Endodermal cell (in vitro differentiated cells): ENCODE data around the gene HLA-DQB1. TPM values are rescaled to one million over a fixed set of nuclear protein-coding genes. Genes with fewer than 3 reads are reported as not detected.

Experiments used
- DNase-seq: peaks from one replicate; pipeline ENCODE4 v3.0.0-alpha.2; 2017
- H3K27ac ChIP-seq: 2 replicates; pipeline ENCODE4 v1.5.1; 2013; ENCODE audit warnings: mild to moderate bottlenecking, low read depth, low read length, moderate library complexity
- H3K27me3 ChIP-seq: 2 replicates; pipeline ENCODE4 v1.6.1; 2013; ENCODE audit warnings: mild to moderate bottlenecking, low read length, moderate library complexity; ENCODE audit not compliant: insufficient read depth, control insufficient read depth, poor library complexity, severe bottlenecking
- H3K36me3 ChIP-seq: 2 replicates; pipeline ENCODE4 v1.7.0; 2013; ENCODE audit warnings: mild to moderate bottlenecking, low read length, moderate library complexity; ENCODE audit not compliant: control insufficient read depth, insufficient read depth
- H3K4me1 ChIP-seq: one replicate; pipeline ENCODE4 v1.7.0; 2013; ENCODE audit warnings: low read length; ENCODE audit not compliant: control insufficient read depth, insufficient read depth
- H3K4me3 ChIP-seq: 2 replicates; pipeline ENCODE4 v1.5.1; 2013; ENCODE audit warnings: mild to moderate bottlenecking, low read length, moderate library complexity
- H3K9ac ChIP-seq: 2 replicates; pipeline ENCODE4 v1.6.1; 2013; ENCODE audit warnings: mild to moderate bottlenecking, low read length, moderate library complexity; ENCODE audit not compliant: poor library complexity, severe bottlenecking; ENCODE audit errors: extremely low read depth
- H3K9me3 ChIP-seq: 2 replicates; pipeline ENCODE4 v1.6.1; 2013; ENCODE audit warnings: mild to moderate bottlenecking, low read length, moderate library complexity; ENCODE audit not compliant: control insufficient read depth
- H3K27ac Mint-ChIP-seq: 2 replicates; pipeline ENCODE4 v1.8.0; 2020; ENCODE audit warnings: mixed read lengths
- H3K27me3 Mint-ChIP-seq: 2 replicates; pipeline ENCODE4 v1.8.0; 2021; ENCODE audit warnings: mild to moderate bottlenecking, mixed read lengths; ENCODE audit not compliant: insufficient read depth
- H3K36me3 Mint-ChIP-seq: 2 replicates; pipeline ENCODE4 v1.8.0; 2020; ENCODE audit warnings: low read depth, mixed read lengths
- H3K4me1 Mint-ChIP-seq: 2 replicates; pipeline ENCODE4 v1.8.0; 2020; ENCODE audit warnings: mixed read lengths
- H3K4me3 Mint-ChIP-seq: 2 replicates; pipeline ENCODE4 v1.8.0; 2020; ENCODE audit warnings: mild to moderate bottlenecking, moderate library complexity, mixed read lengths
- H3K9me3 Mint-ChIP-seq: 2 replicates; pipeline ENCODE4 v1.8.0; 2020; ENCODE audit warnings: mild to moderate bottlenecking, mixed read lengths
- WGBS, 2 experiments: methylation state at CpG; one replicate each; pipeline versions ENCODE4 v1.1.5 to v1.1.7; 2013; ENCODE audit warnings: missing lambda C conversion rate in 2 of 2, mixed read lengths in 1 of 2; ENCODE audit not compliant: insufficient coverage in 1 of 2, insufficient read length in 1 of 2; 5-methylcytosine and 5-hydroxymethylcytosine counted together
- total RNA-seq, 2 donors: library from RNA; stranded (reverse); fragmentation: NEBNext Ultra II Directional in 1 of 2; extraction: Animal tissue kit (Norgen Biotek cat#: 25700) in 1 of 2; gene quantifications; 2 replicates in 1 of 2; 3 replicates in 1 of 2; pipeline ENCODE4 v1.2.1, GENCODE V29; 2021
- TF ChIP-seq, protein P1 (sequence below): fragments of 200-600 bp; sonication (generic); conservative IDR thresholded peaks from 2 replicates; pipeline ENCODE4 v1.5.0; 2021; ENCODE audit warnings: antibody characterized with exemption, mild to moderate bottlenecking

HLA-DQB1 gene
- total RNA-seq, 2 donors from 2014 or later = 2.2 to 11.1 TPM

DNA sequence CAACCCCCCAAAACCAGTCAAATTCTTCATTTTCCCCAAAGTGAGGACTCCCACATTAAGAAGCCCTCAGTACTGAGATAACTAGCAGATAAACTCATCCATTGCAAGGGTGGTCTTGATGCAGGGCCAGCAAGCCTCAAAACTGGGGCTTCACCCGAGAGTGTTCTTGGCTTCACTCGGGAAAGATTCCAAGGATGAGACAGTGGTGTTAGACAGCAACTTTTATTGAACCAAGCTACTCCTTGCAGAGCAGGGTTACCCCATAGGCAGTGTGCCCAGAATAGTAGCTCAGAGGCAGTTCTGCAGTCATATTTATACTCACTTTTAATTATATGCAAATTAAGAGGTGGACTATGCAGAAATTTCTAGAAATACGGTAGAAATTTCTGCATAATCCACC lies 45.1 kb downstream of the HLA-DQB1 start:
- Mint-ChIP-seq H3K36me3 (no peaks in the 10 kb centered on the region), H3K27ac (no peak overlapping the region), H3K9me3 (peaks cover 2% of the 10 kb centered on the region), H3K4me3 (no peak overlapping the region), H3K4me1 (peaks cover 5% of the 10 kb centered on the region), H3K27me3 (no peaks in the 10 kb centered on the region)
- Histone ChIP-seq H3K27me3 (no peaks in the 10 kb centered on the region), H3K4me3 (no peak overlapping the region), H3K9ac (no peak overlapping the region), H3K9me3 (no peaks in the 10 kb centered on the region), H3K27ac (no peak overlapping the region), H3K4me1 (no peaks in the 10 kb centered on the region), H3K36me3 (no peaks in the 10 kb centered on the region)
- DNase-seq = no peak
- TF ChIP-seq, protein P1, sequence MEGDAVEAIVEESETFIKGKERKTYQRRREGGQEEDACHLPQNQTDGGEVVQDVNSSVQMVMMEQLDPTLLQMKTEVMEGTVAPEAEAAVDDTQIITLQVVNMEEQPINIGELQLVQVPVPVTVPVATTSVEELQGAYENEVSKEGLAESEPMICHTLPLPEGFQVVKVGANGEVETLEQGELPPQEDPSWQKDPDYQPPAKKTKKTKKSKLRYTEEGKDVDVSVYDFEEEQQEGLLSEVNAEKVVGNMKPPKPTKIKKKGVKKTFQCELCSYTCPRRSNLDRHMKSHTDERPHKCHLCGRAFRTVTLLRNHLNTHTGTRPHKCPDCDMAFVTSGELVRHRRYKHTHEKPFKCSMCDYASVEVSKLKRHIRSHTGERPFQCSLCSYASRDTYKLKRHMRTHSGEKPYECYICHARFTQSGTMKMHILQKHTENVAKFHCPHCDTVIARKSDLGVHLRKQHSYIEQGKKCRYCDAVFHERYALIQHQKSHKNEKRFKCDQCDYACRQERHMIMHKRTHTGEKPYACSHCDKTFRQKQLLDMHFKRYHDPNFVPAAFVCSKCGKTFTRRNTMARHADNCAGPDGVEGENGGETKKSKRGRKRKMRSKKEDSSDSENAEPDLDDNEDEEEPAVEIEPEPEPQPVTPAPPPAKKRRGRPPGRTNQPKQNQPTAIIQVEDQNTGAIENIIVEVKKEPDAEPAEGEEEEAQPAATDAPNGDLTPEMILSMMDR = no peak
- WGBS, 2 experiments = 73 to 83% methylated on average over 2 of the region's 3 CpGs

DNA sequence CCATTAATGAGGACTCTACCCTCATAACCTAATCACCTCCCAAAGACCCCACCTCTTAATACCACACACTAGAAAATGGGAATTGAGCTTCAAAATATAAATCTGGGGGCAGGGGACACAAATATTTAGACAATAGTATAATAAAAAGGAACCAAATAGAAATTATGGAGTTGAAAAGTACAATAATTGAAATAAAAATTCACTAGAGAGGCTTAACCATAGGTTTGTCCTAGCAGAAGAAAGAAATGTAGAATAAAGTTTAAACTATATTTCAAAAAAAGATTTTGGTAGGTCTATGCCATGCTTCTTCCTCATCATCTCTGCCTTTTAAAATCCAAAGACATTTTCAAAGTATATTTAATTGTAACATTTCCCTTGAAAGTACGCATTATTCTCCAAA lies 48.7 kb downstream of the HLA-DQB1 start:
- no peak overlapping the region for H3K4me3 Mint-ChIP-seq
- H3K36me3 Mint-ChIP-seq = no peaks in the 10 kb centered on the region
- H3K36me3 ChIP-seq = no peaks in the 10 kb centered on the region
- WGBS, 2 experiments = 73% methylated on average over 1 of the region's 1 CpG; no CpG with 5 or more reads in 1 of the 2 experiments
- no peak overlapping the region for H3K9ac ChIP-seq
- no peak for DNase-seq
- no peaks in the 10 kb centered on the region for H3K4me1 ChIP-seq
- H3K4me1 Mint-ChIP-seq = peaks cover 4% of the 10 kb centered on the region
- TF ChIP-seq, protein P1 = no peak
- no peak overlapping the region for H3K27ac ChIP-seq
- H3K4me3 ChIP-seq = no peak overlapping the region
- no peaks in the 10 kb centered on the region for H3K9me3 ChIP-seq
- H3K27ac Mint-ChIP-seq = no peak overlapping the region
- peaks cover 2% of the 10 kb centered on the region for H3K9me3 Mint-ChIP-seq
- no peaks in the 10 kb centered on the region for H3K27me3 ChIP-seq
- no peaks in the 10 kb centered on the region for H3K27me3 Mint-ChIP-seq

DNA sequence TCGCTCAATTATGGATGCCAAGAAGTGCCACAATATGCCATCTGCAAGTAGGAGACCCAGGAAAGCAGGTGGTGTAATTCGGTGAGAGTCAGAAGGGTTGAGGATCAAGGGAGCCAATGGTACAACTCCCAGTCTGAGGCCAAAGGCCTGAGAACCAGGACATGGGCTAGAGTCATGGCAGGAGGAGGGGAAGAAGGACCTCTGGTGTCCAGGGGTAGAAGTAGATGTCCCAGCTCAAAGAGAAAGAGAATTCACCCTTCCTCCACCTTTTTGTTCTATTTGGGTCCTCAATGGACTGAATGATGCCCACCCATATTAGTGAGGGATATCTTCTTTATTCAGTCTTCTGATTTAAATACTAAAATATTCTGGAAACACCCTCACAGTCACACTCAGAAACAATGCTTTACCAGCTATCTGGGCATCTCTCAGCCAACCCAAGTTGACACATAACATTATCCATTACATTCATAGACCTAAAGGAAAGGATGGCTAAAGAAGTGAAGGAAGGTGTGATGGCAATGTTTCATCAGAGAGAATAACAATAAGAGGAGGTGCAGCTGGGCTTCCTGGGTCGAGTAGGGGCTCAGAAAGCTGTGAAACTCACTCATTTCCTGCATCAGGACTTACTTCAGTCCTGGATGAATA lies 50.4 kb downstream of the HLA-DQB1 start:
- no peak for DNase-seq
- no peak overlapping the region for H3K27ac Mint-ChIP-seq
- H3K9ac ChIP-seq = no peak overlapping the region
- H3K4me3 ChIP-seq = no peak overlapping the region
- H3K9me3 ChIP-seq = peaks cover 1% of the 10 kb centered on the region
- no peaks in the 10 kb centered on the region for H3K27me3 ChIP-seq
- peaks cover 2% of the 10 kb centered on the region for H3K4me1 Mint-ChIP-seq
- H3K36me3 ChIP-seq = no peaks in the 10 kb centered on the region
- H3K36me3 Mint-ChIP-seq = no peaks in the 10 kb centered on the region
- H3K27me3 Mint-ChIP-seq = no peaks in the 10 kb centered on the region
- peaks cover 9% of the 10 kb centered on the region for H3K9me3 Mint-ChIP-seq
- H3K27ac ChIP-seq = no peak overlapping the region
- no peaks in the 10 kb centered on the region for H3K4me1 ChIP-seq
- 71% methylated on average over 3 of the region's 3 CpGs; no CpG with 5 or more reads in 1 of the 2 experiments for WGBS, 2 experiments
- TF ChIP-seq, protein P1 = peak; percentile 54
- H3K4me3 Mint-ChIP-seq = no peak overlapping the region
